Karpas-422 (cell line): ENCODE results near the gene PCIF1. TPM values are rescaled to one million over a fixed set of nuclear protein-coding genes. Genes with fewer than 3 reads are reported as not detected.
"Not testable (repeated sequence)": the region's sequence is repeated elsewhere in the genome, so short reads cannot be mapped to it uniquely, and the experiment has no call there.

ENCODE experiments used
- DNase-seq: peaks from one replicate; pipeline ENCODE4 v3.0.0-alpha.2; 2015
- H2AFZ ChIP-seq: fragments of 200-600 bp; sonication (generic); 2 replicates; pipeline ENCODE4 v1.6.1; 2014; ENCODE audit warnings: antibody characterized with exemption, low read length, mixed read lengths
- H3K27ac ChIP-seq: fragments of 200-600 bp; sonication (generic); 2 replicates; pipeline ENCODE4 v1.5.1; 2014; ENCODE audit warnings: mild to moderate bottlenecking, low read length, moderate library complexity
- H3K27me3 ChIP-seq: fragments of 200-600 bp; sonication (generic); 2 replicates; pipeline ENCODE4 v1.6.1; 2014; ENCODE audit warnings: low read length, mixed read lengths
- H3K36me3 ChIP-seq: fragments of 200-600 bp; sonication (generic); 2 replicates; pipeline ENCODE4 v1.6.1; 2014; ENCODE audit warnings: low read length, mixed read lengths; ENCODE audit not compliant: insufficient read depth
- H3K4me1 ChIP-seq: fragments of 200-600 bp; sonication (generic); 2 replicates; pipeline ENCODE4 v1.6.1; 2014; ENCODE audit warnings: mild to moderate bottlenecking, low read length, mixed read lengths
- H3K4me2 ChIP-seq: fragments of 200-600 bp; sonication (generic); 2 replicates; pipeline ENCODE4 v1.6.1; 2014; ENCODE audit warnings: low read length, low read depth, mild to moderate bottlenecking; ENCODE audit not compliant: poor library complexity, severe bottlenecking
- H3K4me3 ChIP-seq: fragments of 200-600 bp; sonication (generic); 2 replicates; pipeline ENCODE4 v1.5.1; 2014; ENCODE audit warnings: mild to moderate bottlenecking, antibody characterized with exemption, low read length, mixed read lengths
- H3K79me2 ChIP-seq: fragments of 200-600 bp; sonication (generic); 2 replicates; pipeline ENCODE4 v1.6.1; 2014; ENCODE audit warnings: mild to moderate bottlenecking, low read length, mixed read lengths
- H3K9ac ChIP-seq: fragments of 200-600 bp; sonication (generic); 2 replicates; pipeline ENCODE4 v1.6.0; 2014; ENCODE audit warnings: low read length
- H3K9me2 ChIP-seq: fragments of 200-600 bp; sonication (generic), shearing (Covaris generic); replicated peaks from 2 replicates; pipeline ENCODE4 v1.6.0; 2014; ENCODE audit warnings: mild to moderate bottlenecking, low read length, moderate library complexity; ENCODE audit not compliant: insufficient read depth
- H3K9me3 ChIP-seq: fragments of 300-700, 200-600 bp; sonication (generic); 2 replicates; pipeline ENCODE4 v1.6.1; 2014; ENCODE audit warnings: low read length, mixed read lengths
- H4K20me1 ChIP-seq: fragments of 200-600 bp; sonication (generic); 2 replicates; pipeline ENCODE4 v1.6.1; 2014; ENCODE audit warnings: mild to moderate bottlenecking, antibody characterized with exemption, low read length, low read depth; ENCODE audit not compliant: insufficient read depth
- total RNA-seq: library from RNA; depleted of rRNA; stranded (reverse); fragments of >200 nt; shearing (Covaris generic); gene quantifications from 2 replicates; pipeline ENCODE4 v1.2.3, GENCODE V29; 2014; ENCODE audit warnings: low replicate concordance

The PCIF1 gene
- total RNA-seq, 1 experiment from 2014 or later = 12.0 TPM

DNA sequence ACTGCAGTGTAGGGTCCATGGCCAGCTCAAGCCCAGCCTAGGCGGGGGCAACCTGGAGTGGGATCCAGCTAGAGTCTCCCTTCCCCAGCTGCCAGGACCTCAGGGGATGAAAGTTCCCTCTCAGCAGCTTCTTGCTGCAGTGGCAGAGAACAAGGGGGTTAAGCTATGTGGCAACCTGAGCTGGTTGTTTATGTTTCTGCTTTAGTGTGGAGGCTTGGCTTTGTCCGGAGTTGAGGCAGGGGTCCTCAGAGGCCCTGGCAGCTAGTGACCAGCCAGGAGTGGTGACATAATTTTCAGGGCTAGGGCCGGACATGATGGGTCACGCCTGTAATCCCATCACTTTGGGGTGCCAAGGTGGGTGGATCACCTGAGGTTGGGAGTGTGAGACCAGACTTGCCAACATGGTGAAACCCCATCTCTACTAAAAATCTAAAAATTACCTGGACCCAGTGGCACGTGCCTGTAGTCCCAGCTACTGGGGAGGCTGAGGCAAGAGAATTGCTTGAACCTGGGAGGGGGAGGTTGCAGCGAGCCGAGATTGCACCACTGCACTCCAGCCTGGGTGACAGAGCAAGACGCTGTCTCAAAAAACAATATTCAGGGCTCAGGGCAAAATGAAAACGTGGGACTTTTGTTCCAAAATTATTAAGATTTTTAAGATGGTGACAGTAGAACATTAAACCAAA lies 8.5 kb upstream of the PCIF1 start:
- no peak overlapping the region for H3K4me2 ChIP-seq
- no peaks in the 10 kb centered on the region for H3K79me2 ChIP-seq
- no peaks in the 10 kb centered on the region for H4K20me1 ChIP-seq
- H3K4me3 ChIP-seq = no peak overlapping the region
- no peak overlapping the region for H3K9ac ChIP-seq
- H3K9me2 ChIP-seq = no peaks in the 10 kb centered on the region
- H3K4me1 ChIP-seq = no peaks in the 10 kb centered on the region
- no peaks in the 10 kb centered on the region for H3K36me3 ChIP-seq
- DNase-seq = no peak
- no peaks in the 10 kb centered on the region for H3K27me3 ChIP-seq
- no peak overlapping the region for H3K27ac ChIP-seq
- no peak overlapping the region for H2AFZ ChIP-seq
- no peaks in the 10 kb centered on the region for H3K9me3 ChIP-seq

DNA sequence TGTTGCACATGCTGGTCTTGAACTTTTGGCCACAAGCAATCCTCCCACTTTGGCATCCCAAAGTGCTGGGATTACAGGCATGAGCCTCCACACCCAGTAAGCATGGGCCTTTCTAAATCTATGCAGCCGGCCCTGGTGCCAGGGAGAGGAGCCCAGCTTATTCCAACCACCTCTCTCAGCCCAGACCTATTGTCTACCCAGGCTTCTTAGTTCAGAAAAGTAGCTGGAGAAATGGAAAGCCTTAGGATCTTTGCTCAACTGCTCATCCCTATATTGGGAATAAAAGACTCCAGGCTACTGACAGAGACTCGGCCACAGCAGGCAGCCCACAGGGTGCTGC lies 7.8 kb upstream of the PCIF1 start:
- Histone ChIP-seq H3K9me2 (no peaks in the 10 kb centered on the region), H3K9me3 (no peaks in the 10 kb centered on the region), H3K36me3 (no peaks in the 10 kb centered on the region), H2AFZ (no peak overlapping the region), H4K20me1 (no peaks in the 10 kb centered on the region), H3K4me2 (no peak overlapping the region), H3K27me3 (no peaks in the 10 kb centered on the region), H3K4me3 (no peak overlapping the region), H3K27ac (no peak overlapping the region), H3K9ac (no peak overlapping the region), H3K4me1 (no peaks in the 10 kb centered on the region), H3K79me2 (no peaks in the 10 kb centered on the region)
- DNase-seq = no peak

- Histone ChIP-seq H3K9ac (no peak overlapping the region), H3K9me2 (no peaks in the 10 kb centered on the region), H4K20me1 (no peaks in the 10 kb centered on the region), H3K79me2 (no peaks in the 10 kb centered on the region), H3K4me1 (no peaks in the 10 kb centered on the region), H3K36me3 (no peaks in the 10 kb centered on the region), H3K27ac (no peak overlapping the region), H3K27me3 (no peaks in the 10 kb centered on the region), H3K4me2 (no peak overlapping the region), H2AFZ (no peak overlapping the region), H3K9me3 (no peaks in the 10 kb centered on the region), H3K4me3 (no peak overlapping the region)
- DNase-seq = no peak
Measured at GRCh38 chr20:45927071-45927878, 7.2 kb upstream of the PCIF1 start.

DNA sequence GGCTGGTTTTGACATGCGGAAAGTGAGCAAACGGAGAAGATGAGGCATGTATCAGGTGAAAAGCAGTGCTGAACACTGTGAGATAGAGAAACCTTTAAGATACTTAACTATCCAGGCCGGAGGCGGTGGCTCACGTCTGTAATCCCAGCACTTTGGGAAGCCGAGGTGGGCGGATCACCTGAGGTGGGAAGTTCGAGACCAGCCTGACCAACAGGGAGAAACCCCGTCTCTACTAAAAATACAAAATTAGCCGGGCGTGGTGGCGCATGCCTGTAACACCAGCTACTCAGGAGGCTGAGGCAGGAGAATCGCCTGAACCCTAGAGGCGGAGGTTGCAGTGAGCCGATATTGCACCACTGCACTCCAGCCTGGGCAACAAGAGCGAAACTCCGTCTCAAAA lies 2.8 kb upstream of the PCIF1 start:
- peaks cover 13% of the 10 kb centered on the region for H3K79me2 ChIP-seq
- H3K4me2 ChIP-seq, H3K9me3 ChIP-seq: not testable (repeated sequence)

DNA sequence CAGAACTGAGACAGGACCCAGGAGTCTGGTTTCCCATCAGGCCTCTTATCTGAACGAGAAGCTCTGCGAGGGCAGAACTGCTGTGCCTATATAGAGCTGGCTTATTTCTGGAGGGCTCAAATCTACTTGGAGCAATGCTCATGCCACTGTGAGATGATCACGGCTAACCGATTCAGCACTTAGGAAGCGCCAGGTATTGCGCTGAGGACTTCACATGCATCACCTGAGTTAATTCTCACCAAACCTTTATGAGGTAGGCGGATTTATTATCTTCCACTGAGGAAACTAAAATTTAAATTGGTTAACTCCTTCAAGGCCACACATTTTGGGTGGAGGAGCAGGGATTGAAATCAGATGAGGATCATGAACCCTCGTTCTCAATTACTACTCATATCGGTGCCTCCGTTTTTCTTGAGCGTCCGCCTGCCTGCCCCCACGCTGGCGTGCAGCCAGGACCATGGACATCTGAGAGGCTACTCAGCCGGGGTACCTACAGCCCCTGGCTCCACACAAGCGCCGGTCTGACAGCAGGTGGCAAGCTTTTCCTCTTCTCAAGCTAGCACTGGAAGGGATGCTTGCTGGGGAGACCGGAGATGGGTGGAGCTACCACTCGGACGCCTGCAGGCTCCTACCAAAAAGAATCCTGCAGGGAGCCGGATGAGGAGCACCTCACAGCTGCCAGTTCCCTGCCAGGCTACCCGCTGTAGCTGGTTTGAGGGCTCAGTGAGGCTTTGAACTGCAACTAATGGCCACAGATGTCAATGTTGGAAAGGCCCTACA lies 1.0 kb upstream of the PCIF1 start:
- Histone ChIP-seq H3K4me2 (peak overlapping the region; percentile 94), H3K27me3 (no peaks in the 10 kb centered on the region), H4K20me1 (no peaks in the 10 kb centered on the region), H3K4me1 (peaks cover 11% of the 10 kb centered on the region), H3K27ac (peak overlapping the region; percentile 87; the same call in 1 of the 2 replicates), H3K9me2 (no peaks in the 10 kb centered on the region), H3K36me3 (peaks cover 5% of the 10 kb centered on the region; the same call in 1 of the 2 replicates), H3K9ac (peak overlapping the region; percentile 99), H3K79me2 (peaks cover 31% of the 10 kb centered on the region), H2AFZ (peak overlapping the region; percentile 75; the same call in 1 of the 2 replicates), H3K9me3 (no peaks in the 10 kb centered on the region), H3K4me3 (peak overlapping the region; percentile 95)
- peak; percentile 70 for DNase-seq

More for the DNA sequence above, 2.8 kb upstream of the PCIF1 start:
- H3K27ac ChIP-seq, H3K36me3 ChIP-seq, H4K20me1 ChIP-seq, H3K27me3 ChIP-seq, H2AFZ ChIP-seq, H3K4me3 ChIP-seq, H3K9ac ChIP-seq, DNase-seq, H3K9me2 ChIP-seq: not testable (repeated sequence)
- peaks cover 11% of the 10 kb centered on the region for H3K4me1 ChIP-seq

GRCh38 chr20:45934046-45934585 lies 367 bp upstream of the PCIF1 start:
- peaks cover 7% of the 10 kb centered on the region; the same call in 1 of the 2 replicates for H3K36me3 ChIP-seq
- no peaks in the 10 kb centered on the region for H4K20me1 ChIP-seq
- peak overlapping the region; percentile 99 for H3K9ac ChIP-seq
- peak overlapping the region; percentile 94 for H3K4me2 ChIP-seq
- H3K27ac ChIP-seq = peak overlapping the region; percentile 87
- peaks cover 11% of the 10 kb centered on the region for H3K4me1 ChIP-seq
- peak overlapping the region; percentile 95 for H3K4me3 ChIP-seq
- no peaks in the 10 kb centered on the region for H3K9me3 ChIP-seq
- H2AFZ ChIP-seq = peak overlapping the region; percentile 75; the same call in 1 of the 2 replicates
- H3K79me2 ChIP-seq = peaks cover 31% of the 10 kb centered on the region
- no peaks in the 10 kb centered on the region for H3K9me2 ChIP-seq
- no peaks in the 10 kb centered on the region for H3K27me3 ChIP-seq
- peak; percentile 90 for DNase-seq

GRCh38 chr20:45935416-45936046 lies 1.0 kb downstream of the PCIF1 start:
- peak overlapping the region; percentile 64; the same call in 1 of the 2 replicates for H2AFZ ChIP-seq

More at GRCh38 chr20:45935416-45936046, 1.0 kb downstream of the PCIF1 start:
- Histone ChIP-seq H3K79me2 (peaks cover 31% of the 10 kb centered on the region), H3K9me2 (no peaks in the 10 kb centered on the region), H3K4me2 (peak overlapping the region; percentile 92), H3K27me3 (no peaks in the 10 kb centered on the region), H4K20me1 (no peaks in the 10 kb centered on the region), H3K4me3 (peak overlapping the region; percentile 95), H3K9ac (peak overlapping the region; percentile 70), H3K36me3 (peaks cover 20% of the 10 kb centered on the region; the same call in 1 of the 2 replicates), H3K9me3 (no peaks in the 10 kb centered on the region), H3K27ac (peak overlapping the region; percentile 35), H3K4me1 (peaks cover 11% of the 10 kb centered on the region)
- DNase-seq = no peak
